NCI-H1436 (cell line): ENCODE measurements around the gene POLR3E.

ENCODE experiments used
- DNase-seq: peaks from one replicate; lab custom pipeline; 2025; lab: John Stamatoyannopoulos, UW

Gene POLR3E, protein sequence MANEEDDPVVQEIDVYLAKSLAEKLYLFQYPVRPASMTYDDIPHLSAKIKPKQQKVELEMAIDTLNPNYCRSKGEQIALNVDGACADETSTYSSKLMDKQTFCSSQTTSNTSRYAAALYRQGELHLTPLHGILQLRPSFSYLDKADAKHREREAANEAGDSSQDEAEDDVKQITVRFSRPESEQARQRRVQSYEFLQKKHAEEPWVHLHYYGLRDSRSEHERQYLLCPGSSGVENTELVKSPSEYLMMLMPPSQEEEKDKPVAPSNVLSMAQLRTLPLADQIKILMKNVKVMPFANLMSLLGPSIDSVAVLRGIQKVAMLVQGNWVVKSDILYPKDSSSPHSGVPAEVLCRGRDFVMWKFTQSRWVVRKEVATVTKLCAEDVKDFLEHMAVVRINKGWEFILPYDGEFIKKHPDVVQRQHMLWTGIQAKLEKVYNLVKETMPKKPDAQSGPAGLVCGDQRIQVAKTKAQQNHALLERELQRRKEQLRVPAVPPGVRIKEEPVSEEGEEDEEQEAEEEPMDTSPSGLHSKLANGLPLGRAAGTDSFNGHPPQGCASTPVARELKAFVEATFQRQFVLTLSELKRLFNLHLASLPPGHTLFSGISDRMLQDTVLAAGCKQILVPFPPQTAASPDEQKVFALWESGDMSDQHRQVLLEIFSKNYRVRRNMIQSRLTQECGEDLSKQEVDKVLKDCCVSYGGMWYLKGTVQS

DNA sequence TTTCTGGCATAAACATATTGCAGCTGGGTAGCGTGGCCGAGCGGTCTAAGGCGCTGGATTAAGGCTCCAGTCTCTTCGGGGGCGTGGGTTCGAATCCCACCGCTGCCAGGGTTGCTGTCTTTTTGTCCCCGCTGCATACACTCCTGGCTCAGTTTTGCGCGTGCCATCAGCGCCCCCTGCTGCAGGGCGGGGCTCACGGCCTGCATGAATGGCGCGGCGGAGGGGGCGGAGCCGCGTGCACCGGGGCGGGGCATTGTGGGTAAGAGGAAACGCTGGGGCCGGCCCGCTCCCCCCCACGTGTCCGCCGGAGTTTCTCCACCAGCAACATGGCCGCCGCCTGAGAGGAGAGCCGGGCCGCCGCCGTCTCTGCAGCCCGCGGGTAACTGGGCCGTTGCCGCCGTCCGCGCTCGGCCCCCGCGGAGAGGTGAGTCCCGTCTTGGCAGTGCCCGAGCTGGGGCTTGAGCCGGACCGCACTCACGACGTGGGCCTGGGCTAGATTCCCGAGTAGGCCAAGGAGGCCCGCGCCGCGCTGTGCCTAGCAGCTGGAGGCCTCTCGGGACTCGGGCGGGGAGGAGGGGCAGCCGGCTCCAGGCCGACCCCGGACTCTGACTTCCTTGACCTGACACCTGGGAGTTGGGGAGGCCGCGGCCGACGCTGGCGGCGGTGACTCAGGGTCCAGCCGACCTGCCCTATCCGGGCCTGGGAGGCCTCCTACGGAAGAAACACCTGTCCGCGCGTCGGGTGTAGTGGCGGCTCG is at the start of gene POLR3E:
Gene POLR3E (plus strand): TSS at position 296 of the 757 bp plus-strand sequence. CDS start 5,560 bp downstream, outside the sequence.
- DNase-seq, result peak; percentile 95

DNA sequence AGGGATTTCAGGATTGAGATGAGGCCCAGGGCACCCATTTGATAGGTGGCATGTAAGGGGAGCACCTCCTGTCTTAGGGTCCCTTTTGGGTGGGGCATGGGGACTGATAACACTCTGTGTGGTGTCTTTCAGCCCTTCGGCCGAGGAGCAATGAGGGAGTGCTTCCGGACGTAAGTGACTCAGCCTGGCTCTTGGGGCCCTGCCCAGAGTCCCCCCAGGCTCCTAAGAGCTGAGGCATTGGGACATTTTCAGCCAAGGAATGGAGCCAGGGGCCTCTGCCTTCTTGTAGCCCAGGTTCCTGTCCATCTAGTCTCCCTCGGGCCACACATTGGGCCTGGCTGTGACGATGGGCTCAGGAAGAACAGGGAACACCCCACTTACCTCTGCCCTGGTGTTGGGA is 46.7 kb upstream of the POLR3E start:
- no peak for DNase-seq

DNA sequence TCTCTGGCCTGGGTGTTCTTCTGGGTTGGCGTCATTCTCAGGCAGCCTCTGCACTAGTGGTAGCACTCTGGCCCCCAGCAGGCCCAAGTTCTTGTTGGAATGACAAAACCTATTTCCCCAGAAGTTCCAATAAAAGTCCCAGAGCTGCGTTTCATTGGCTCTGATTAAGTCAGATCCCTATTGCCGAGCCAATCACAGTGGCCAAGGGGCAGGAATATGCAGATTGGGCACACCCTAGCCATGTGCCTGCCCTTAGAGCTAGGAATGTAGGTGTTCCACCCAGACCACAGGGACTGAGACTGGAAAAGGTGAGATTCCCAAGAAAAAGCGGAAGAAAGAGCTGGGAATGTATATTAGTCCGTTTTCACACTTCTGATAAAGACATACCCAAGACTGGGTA is 44.9 kb upstream of the POLR3E start:
- DNase-seq, result no peak

DNA sequence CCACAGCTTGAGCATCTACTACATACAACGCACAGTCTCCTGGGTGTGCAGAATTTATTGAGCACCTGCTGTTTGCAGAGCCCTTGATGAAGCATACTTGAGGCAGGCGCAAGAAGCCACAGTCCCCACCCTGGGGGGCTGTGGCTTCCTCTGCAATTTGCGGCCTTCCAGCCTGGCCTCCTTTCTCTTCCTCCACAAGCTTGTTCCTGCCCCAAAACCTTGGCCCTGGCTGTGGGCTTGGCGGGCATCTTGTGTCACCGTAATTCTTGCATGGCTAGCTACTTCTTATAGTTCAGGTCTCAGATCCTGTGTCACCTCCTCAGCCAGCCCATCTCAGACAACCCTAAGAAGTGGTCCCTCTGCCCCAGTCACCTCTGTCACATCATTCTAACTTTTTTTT is 43.9 kb upstream of the POLR3E start:
- DNase-seq, result no peak

DNA sequence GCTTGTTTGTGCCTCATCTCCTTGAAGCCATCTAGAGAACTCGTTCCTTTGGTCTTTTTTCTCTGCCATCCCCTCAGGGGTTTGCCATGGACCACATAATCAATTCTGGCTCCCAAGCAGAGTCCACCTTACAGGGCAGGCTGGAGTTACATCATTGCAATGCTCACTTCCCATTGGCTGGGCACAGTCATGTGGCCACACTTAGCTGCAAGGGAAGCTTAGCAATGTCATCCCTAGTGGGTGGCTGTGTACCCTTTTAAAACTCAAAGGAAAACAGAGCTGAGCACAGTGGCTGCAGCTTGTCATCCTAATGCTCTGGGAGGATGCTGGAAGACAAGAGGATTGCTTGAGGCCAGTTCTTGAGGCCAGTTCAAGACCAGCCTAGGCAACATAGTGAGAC is 41.9 kb upstream of the POLR3E start:
- DNase-seq, result no peak

DNA sequence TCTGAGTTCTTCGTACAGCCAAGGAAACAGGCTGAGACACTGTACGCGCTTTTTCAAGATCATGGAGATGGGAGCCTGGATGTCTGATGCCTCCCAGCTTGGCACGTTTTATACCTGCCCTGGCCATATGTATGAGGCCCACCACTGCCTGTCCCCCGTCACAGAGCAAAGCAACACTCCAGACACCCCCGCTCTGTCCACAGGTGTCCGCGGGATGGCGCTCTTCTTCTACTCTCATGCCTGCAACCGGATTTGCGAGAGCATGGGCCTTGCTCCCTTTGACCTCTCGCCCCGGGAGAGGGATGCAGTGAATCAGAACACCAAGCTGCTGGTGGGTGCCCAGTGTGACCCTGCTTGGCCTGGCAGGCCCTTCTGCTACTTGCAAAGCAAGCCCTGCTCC is 39.8 kb upstream of the POLR3E start:
- DNase-seq, result no peak

DNA sequence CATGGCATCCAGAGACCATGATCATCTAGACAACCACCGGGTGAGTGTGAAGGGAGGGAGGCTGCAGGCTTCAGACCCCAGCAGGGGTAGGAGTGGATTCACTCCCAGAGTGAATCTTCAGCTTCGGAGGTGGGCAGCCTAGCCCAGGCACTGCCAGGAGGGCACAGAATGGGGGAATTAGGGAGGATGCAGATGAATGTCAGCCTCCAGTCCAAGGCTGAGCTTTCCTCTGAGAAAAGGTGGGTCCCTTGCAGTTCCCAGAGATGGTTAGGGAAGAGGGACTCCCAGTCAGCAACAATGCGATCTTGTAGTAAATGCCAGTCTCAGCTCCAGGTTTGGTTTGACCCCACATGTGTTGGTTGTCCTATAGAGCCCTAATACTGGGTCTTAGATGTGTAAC is 36.7 kb upstream of the POLR3E start:
- no peak for DNase-seq

DNA sequence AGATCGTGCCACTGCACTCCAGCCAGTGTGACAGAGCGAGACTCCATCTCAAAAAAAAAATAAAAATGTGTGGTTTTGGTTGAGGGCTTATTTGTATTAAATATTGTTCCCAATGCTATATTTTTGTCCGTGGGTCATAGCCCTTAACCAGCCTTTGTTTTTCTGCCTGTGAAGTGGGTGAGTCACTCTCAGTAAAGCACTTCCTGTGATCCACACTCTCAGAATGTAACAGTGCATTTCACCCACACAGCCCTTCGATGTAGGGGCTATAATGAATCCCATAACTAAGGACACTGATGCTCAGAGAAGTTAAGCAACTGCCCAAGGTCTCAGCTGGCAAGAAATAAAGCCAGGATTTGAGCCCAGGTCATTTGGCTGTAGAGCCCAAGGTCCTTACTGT is 34.7 kb upstream of the POLR3E start:
- no peak for DNase-seq

DNA sequence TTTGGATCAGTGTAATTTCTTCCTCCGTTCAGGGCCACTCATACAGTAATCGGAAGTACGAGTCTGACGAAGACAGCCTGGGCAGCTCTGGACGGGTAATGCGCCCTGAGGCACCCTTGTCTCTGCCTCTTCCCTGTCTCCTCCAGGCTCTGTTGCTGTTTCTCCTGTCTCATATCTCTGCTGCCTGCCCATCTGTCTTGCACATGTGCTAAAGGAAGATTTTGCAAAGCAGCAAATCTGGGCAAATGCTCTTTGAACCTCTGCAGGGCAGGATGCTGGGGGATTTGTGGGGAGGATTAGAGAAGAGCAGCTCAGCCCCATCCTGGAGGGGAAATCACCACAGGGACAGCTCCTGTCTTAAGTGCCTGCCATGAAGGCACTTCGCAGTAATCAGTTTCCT is 32.4 kb upstream of the POLR3E start:
- DNase-seq, result no peak

DNA sequence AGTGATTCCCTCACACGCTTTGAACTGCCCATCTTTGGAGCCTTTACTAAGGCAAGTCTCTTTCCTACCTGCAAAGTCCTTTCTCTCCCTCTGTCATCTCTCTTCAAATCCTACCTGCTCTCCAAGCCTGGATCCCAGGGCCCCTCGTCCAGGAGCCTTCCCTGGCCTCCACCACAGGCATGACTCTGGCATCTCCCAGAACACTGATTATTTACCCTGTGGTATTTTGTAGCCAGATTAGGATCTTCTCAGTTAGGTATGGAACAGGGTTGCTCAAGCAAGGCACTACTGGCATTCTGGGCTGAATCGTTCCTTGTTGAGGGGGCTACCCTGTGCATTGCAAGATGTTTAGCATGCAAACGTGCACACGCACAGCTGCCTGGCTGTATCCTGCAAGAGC is 31.9 kb upstream of the POLR3E start:
- DNase-seq, result no peak

DNA sequence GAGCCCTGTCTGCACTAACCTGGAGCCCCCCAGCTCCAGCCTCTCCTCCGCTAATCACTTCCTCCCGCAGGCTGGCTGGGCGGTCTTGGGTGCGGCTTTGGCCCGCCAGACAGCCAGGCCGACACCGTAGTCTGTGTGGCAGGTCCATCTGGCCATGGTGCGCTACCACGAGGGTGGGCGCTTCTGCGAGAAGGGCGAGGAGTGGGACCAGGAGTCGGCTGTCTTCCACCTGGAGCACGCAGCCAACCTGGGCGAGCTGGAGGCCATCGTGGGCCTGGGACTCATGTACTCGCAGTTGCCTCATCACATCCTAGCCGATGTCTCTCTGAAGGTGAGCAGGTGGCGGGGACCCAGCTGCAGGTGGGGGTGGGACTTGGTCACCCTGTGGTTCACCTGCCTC is 30.7 kb upstream of the POLR3E start:
- DNase-seq, result no peak

DNA sequence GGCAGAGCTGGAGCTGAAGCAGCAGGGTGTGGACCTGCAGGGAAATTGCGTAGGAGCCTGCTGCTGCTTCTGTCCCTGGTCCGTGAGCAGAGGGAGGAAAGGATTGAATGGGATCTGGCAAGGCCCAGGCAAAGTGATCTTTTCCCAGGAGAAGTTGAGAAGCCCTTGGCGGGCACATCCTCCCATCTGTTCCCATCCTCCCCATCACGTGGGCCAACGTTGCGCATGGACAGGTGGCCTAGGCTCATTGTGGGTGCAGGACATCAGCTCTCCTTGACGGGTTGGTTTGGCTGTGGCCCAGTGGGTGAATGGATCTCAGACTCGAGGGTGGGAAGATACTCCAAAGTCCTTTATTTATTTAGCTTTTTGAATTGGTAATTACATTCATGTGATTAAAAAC is 29.4 kb upstream of the POLR3E start:
- no peak for DNase-seq

DNA sequence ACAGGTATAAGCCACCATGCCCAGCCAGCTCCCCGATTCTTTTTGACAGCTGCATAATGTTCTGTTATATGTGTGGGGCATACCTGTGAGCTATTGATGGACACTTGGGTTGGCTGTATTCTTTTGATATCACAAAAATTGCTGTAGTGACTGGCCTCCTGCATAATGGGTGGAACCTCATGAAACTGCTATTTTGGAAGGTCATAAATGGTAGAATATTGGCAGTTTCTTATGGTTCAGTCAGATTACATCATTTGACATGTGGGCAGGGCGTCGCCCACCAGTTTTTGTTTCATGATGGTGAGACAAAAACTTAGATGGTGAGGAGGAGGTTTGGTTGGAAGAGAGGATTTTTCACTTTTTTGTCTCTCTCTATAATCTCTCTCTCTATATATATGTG is 26.7 kb upstream of the POLR3E start:
- DNase-seq, result no peak

DNA sequence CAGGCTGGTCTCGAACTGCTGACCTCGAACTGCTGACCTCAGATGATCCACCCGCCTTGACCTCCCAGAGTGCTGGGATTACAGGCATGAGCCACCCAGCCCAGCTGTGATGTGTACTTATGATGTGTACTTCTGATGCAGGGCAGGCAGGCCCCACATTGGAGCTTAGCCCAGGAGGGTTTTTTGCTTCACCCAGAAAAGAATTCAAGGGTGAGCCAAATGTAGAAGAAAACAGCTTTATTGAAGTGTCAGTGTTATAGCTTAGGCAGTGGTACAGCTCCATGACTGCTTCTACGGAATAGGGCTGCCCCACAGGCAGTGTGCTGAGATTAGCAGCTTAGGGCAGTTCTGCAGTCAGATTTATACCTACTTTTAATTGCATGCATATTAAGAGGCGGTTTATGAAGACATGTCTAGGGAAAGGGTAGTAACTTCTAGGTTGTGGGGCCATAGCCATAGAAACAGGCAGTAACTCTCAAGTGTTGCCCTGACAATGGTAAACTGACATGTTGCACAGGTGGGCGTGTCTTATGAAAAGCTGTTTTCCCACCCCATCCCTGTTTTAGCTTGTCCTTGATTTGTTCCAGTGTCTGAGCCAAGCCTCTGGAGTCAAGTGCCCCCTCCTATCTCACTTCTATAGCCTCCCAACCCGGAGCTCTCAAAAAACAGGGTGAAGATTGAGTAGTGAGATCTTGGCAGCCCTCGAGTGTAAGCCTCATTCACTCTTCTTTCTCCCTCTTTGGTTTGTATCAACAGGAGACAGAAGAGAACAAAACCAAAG is 24.1 kb upstream of the POLR3E start:
- no peak for DNase-seq

DNA sequence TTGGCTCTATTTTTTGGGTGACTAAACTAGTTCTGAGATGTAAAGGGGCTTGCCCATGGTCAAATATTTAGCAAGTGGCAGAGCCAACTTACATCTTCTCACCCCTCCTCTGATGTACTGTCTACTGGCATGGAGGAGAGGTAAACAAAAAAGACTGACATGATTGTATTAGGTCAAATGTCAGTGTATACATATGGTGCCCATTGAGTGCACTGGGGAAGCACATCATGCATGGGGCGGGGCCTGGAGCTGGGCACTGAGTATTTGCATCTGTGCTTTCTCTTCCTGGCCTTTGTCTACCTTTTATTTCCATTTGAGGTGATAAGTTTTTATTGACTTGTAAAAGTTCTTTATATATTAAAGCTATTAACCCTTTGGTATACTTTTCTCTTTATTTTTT is 22.3 kb upstream of the POLR3E start:
- DNase-seq, result no peak

DNA sequence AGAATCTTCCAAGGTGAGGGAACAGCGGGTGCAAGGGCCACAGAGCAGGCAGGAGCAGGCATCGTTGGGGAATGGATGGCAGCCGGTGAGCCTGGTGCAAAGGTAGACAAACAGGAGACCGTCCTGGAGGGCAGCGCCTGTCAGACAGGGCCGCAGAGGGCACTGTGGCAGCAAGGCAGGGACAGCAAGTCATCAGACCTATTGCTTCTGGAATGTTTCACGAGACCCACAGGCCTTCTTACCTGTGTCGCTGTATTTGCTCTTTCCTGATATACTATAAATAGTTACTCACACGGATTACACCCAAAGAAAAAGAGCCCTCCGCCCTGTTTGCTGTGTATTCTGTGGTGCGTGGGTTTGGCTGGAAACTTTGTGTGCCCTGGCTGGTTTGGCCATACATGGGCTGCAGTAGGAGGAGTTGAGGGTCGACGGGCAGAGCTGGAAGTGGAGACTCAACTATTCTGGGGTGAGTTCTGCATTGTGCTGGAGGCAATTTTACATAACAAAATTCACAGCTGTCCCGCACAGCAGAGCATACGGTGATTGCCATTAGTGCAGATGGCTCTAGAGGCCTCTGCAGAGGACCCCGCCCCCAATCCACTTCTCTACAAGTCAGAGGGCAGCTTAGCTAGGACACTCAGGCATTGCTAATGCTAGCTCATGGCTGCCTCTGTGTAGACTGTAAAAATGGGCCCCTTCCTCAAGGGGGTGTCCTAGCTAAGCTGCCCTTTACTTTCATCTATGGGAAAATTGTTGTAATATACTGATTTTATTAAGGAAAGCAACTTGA is 18.6 kb upstream of the POLR3E start:
- DNase-seq, result no peak

DNA sequence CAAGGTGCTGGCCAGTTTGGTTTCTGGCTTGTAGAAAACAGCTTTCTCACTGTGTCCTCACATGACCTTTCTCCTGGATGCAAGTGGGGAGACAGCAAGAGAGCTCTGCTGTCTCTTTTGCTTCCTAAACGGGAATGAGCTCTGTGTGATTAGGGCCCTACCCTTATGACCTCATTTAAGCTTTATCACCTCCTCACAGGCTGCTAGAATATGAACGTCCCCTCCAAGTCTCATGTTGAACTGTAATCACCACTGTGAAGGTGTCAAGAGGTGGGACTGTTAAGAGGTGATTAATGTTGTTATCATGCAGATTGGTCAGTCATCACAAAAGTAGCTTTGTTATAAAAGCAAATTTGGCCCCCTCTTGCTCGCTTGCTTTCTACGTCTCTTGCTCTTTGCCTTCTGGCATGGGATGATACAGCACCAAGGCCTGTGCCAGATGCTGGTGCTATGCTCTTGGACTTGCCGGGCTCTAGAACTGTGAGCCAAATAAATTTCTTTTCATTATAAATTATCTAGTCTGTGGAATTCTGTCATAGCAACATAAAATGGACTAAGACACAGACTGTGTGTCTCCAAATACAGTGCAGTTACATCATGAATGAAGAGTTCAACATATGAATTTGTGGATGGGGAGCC is 14.8 kb upstream of the POLR3E start:
- no peak for DNase-seq

DNA sequence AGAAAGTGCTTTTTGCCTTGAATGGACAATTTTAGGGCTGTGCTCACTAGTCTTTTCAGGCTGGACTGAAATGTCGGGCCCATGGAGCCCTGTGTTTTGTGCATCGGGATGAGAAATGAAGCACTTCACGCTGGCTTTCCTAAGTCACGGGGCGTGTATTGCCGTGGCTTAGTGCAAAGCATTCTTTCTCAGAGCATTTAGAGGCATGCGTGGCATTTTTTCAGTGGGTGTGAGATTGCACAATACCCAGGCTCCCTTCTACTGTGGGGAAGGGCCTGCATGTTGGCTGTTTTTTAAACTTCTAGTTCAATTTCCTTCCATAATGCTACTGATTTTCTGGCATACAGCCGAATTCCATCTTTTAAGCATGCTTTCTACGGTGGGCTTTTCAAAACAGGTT is 12.6 kb upstream of the POLR3E start:
- no peak for DNase-seq

DNA sequence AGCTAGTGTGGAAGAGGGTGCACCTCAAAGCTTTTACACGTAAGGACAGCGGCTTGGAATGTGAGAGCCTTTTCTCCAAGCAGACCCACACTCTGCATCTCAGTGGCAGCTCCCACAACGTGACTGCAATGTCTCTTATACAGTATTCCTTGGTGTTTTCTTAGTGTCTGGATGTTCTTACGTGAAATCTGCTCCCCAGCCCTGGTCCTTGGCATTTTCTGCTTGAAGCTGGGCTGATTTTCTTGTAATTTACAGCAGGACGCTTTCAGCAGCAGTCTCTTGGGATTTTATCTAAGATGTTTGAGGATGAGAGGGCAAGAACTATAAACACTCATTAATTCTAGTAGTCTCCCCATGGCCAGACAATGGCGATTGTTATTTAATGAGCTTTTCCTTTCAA is 12.1 kb upstream of the POLR3E start:
- DNase-seq, result no peak

DNA sequence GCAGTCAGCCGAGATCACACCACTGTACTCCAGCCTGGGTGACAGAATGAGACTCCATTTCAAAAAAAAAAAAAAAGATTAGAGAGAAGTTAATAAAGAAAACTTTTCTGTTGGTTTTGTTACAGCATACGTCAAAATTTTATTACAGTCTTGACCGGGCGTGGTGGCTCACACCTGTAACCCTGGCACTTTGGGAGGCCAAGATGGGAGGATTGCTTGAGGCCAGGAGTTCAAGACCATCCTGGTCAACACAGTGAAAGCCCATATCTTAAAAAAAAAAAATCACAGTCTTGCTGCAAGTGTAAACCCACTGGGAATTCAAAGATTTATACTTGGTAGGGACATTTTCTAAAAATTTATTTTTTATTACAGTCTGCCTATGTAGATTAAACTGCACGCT is 6.2 kb upstream of the POLR3E start:
- DNase-seq, result no peak

DNA sequence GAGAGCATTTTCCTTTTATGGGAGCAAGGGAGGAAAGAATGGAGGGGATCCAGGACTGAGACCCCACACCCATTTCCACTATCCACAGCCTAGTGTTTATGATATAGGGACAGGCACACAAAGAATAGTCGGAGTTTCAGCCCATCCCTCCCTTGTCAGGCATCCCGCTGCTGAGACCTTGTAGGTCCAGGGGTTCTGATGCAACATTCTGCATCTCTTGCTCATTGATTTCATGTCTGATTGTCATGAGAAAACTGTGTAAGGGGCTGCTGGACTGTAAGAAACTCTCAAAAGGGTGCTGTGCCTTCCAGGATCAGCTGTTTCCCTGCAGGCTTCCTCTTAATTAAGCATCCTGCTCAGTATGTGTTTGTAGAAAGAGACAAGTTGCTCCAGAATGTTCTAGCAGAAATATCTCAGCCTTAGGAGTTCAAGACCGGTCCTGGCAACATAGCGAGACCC is 5.3 kb upstream of the POLR3E start:
- no peak for DNase-seq
